Keratinocyte (primary cell): ENCODE measurements around the gene UBXN11. TPM values are rescaled to one million over a fixed set of nuclear protein-coding genes. Genes with fewer than 3 reads are reported as not detected.

ENCODE experiments used
- DNase-seq: peaks from one replicate; pipeline ENCODE4 v3.0.0-alpha.2; 2011; ENCODE audit warnings: low read depth, missing footprints, low spot score
- FAIRE-seq: peaks from 2 replicates; lab custom pipeline; 2011; peaks lifted over from hg19 to GRCh38; lab: Jason Lieb, UNC
- H2AFZ ChIP-seq: 2 replicates; pipeline ENCODE4 v1.6.0; 2012; ENCODE audit warnings: low read length, control low read depth, inconsistent platforms; ENCODE audit not compliant: control insufficient read depth
- H3K27ac ChIP-seq: 2 replicates; pipeline ENCODE4 v1.5.1; 2011; ENCODE audit warnings: low read length; ENCODE audit not compliant: control insufficient read depth, insufficient read depth
- H3K27me3 ChIP-seq: 3 replicates; pipeline ENCODE4 v1.6.0; 2011; ENCODE audit warnings: low read length; ENCODE audit not compliant: control insufficient read depth, insufficient read depth; ENCODE audit errors: extremely low read depth
- H3K36me3 ChIP-seq, 2 experiments: 2 replicates in 1 of 2; 3 replicates in 1 of 2; pipeline ENCODE4 v1.5.1; 2011; ENCODE audit warnings: low read length in 2 of 2, mild to moderate bottlenecking in 1 of 2; ENCODE audit not compliant: control insufficient read depth in 2 of 2, insufficient read depth in 2 of 2; ENCODE audit errors: extremely low read depth in 1 of 2
- H3K4me1 ChIP-seq: 3 replicates; pipeline ENCODE4 v1.5.1; 2011; ENCODE audit warnings: low read length; ENCODE audit not compliant: control insufficient read depth, insufficient read depth; ENCODE audit errors: extremely low read depth
- H3K4me2 ChIP-seq: 3 replicates; pipeline ENCODE4 v1.6.0; 2011; ENCODE audit warnings: low read depth, low read length; ENCODE audit not compliant: control insufficient read depth, insufficient read depth; ENCODE audit errors: extremely low read depth
- H3K4me3 ChIP-seq, 3 experiments: fragments of 200-600 bp in 1 of 3; sonication (generic) in 1 of 3; 2 replicates in 2 of 3; 3 replicates in 1 of 3; pipeline ENCODE4 v1.5.1; 2011 to 2016; ENCODE audit warnings: low read length in 3 of 3, mild to moderate bottlenecking in 3 of 3, control low read depth in 2 of 3, inconsistent platforms in 1 of 3, low read depth in 1 of 3, mixed read lengths in 1 of 3, mixed run types in 1 of 3, moderate library complexity in 1 of 3; ENCODE audit not compliant: control insufficient read depth in 2 of 3, insufficient read depth in 2 of 3; ENCODE audit errors: extremely low read depth in 1 of 3
- H3K79me2 ChIP-seq: 2 replicates; pipeline ENCODE4 v1.6.0; 2012; ENCODE audit warnings: low read length; ENCODE audit not compliant: control insufficient read depth, insufficient read depth
- H3K9ac ChIP-seq: 3 replicates; pipeline ENCODE4 v1.6.0; 2011; ENCODE audit warnings: low read length; ENCODE audit not compliant: control insufficient read depth, insufficient read depth; ENCODE audit errors: extremely low read depth
- H3K9me1 ChIP-seq: 3 replicates; pipeline ENCODE4 v1.6.0; 2011; ENCODE audit warnings: low read length; ENCODE audit not compliant: control insufficient read depth, insufficient read depth; ENCODE audit errors: extremely low read depth
- H3K9me3 ChIP-seq: 2 replicates; pipeline ENCODE4 v1.5.1; 2012; ENCODE audit warnings: low read depth, low read length; ENCODE audit not compliant: control insufficient read depth
- H4K20me1 ChIP-seq: 3 replicates; pipeline ENCODE4 v1.6.0; 2011; ENCODE audit warnings: low read length; ENCODE audit not compliant: control insufficient read depth, insufficient read depth; ENCODE audit errors: extremely low read depth
- CTCF ChIP-seq, 3 experiments: IDR thresholded peaks in 1 of 3; conservative IDR thresholded peaks in 1 of 3; optimal IDR thresholded peaks in 1 of 3; 2 replicates in 2 of 3; 3 replicates in 1 of 3; pipeline versions ENCODE3 to v1.5.1; 2011; ENCODE audit warnings: low read length in 3 of 3, mild to moderate bottlenecking in 3 of 3, moderate library complexity in 2 of 3, control low read depth in 1 of 3, inconsistent platforms in 1 of 3; ENCODE audit not compliant: insufficient read depth in 2 of 3; ENCODE audit errors: extremely low read depth in 1 of 3
- EZH2 ChIP-seq: IDR thresholded peaks from one replicate; pipeline ENCODE4 v1.6.1; 2012; ENCODE audit warnings: inconsistent platforms, mild to moderate bottlenecking, low read length, moderate library complexity
- dilution Hi-C: fragments of 300-500 bp; cut with MboI; formaldehyde crosslinking; loops from one replicate; pipeline ENCODE4 v1.7.0; 2020; ENCODE audit warnings: low sequenced_read_pairs; ENCODE audit not compliant: extremely low pct_ligation_motif_present
- polyA plus RNA-seq, 5 experiments: library from polyadenylated mRNA; depleted of rRNA in 3 of 5; stranded (reverse) in 3 of 5; stranded (forward) in 1 of 5; unstranded in 1 of 5; fragments of >200 nt; gene quantifications; 1 replicate in 1 of 5; 2 replicates in 3 of 5; 3 replicates in 1 of 5; pipeline versions ENCODE4 v1.2.1 to v1.2.3, GENCODE V29; 2011 to 2012; ENCODE audit warnings: missing spikeins in 2 of 5, low read depth in 1 of 5, low replicate concordance in 1 of 5

UBXN11 gene
- polyA plus RNA-seq, 1 donor (not counting 4 experiments of a cell fraction or from before 2014, with no cell fraction given): 6.6 TPM

GRCh38 chr1:26345718-26346117, 39.3 kb upstream of the UBXN11 start:
- no peaks in the 10 kb centered on the region for H3K27me3 ChIP-seq
- TF ChIP-seq EZH2 (no peak), CTCF (optimal IDR thresholded peaks at IDR 0.05 in 1 of 3, IDR thresholded peaks at IDR 0.05 in 1 of 3, conservative IDR thresholded peaks at IDR 0.05 in 1 of 3; ENCODE audit: extremely low read depth in 1 of 3, insufficient read depth in 2 of 3, low read length in 3 of 3) (no peak)
- no peak overlapping the region for H3K9ac ChIP-seq
- no peak overlapping the region for H2AFZ ChIP-seq
- peaks cover 7% of the 10 kb centered on the region for H3K4me1 ChIP-seq
- H3K36me3 ChIP-seq: peaks cover 0 to 15% of the 10 kb centered on the region in 2 experiments
- H3K79me2 ChIP-seq: no peaks in the 10 kb centered on the region
- H3K4me3 ChIP-seq: no peak overlapping the region
- FAIRE-seq (no peak), DNase-seq (no peak)
- dilution Hi-C loops: no loop called here
- no peaks in the 10 kb centered on the region for H3K9me1 ChIP-seq
- no peak overlapping the region for H3K27ac ChIP-seq
- no peaks in the 10 kb centered on the region for H3K9me3 ChIP-seq
- H4K20me1 ChIP-seq: no peaks in the 10 kb centered on the region
- no peak overlapping the region for H3K4me2 ChIP-seq

GRCh38 chr1:26344147-26344920, 37.9 kb upstream of the UBXN11 start:
- dilution Hi-C loops: no loop called here
- H2AFZ ChIP-seq: no peak overlapping the region
- H3K79me2 ChIP-seq: no peaks in the 10 kb centered on the region
- DNase-seq (no peak), FAIRE-seq (no peak)
- H3K4me2 ChIP-seq: no peak overlapping the region
- no peaks in the 10 kb centered on the region for H3K9me1 ChIP-seq
- H4K20me1 ChIP-seq: no peaks in the 10 kb centered on the region
- H3K9ac ChIP-seq: no peak overlapping the region
- H3K4me1 ChIP-seq: peaks cover 12% of the 10 kb centered on the region
- H3K36me3 ChIP-seq: peaks cover 0 to 15% of the 10 kb centered on the region in 2 experiments
- no peak overlapping the region for H3K27ac ChIP-seq
- no peaks in the 10 kb centered on the region for H3K27me3 ChIP-seq
- H3K4me3 ChIP-seq: no peak overlapping the region
- H3K9me3 ChIP-seq: no peaks in the 10 kb centered on the region
- no peak for TF ChIP-seq EZH2
- TF ChIP-seq CTCF (optimal IDR thresholded peaks at IDR 0.05 in 1 of 3, IDR thresholded peaks at IDR 0.05 in 1 of 3, conservative IDR thresholded peaks at IDR 0.05 in 1 of 3; ENCODE audit: extremely low read depth in 1 of 3, insufficient read depth in 2 of 3, low read length in 3 of 3): no peak
